HG03097 (cell line): ENCODE data around the gene OR5K3.

Experiments used
- ATAC-seq: cut with Tn5 transposase; IDR thresholded peaks from one replicate; pipeline ENCODE4 v1.9.1; 2021; ENCODE audit not compliant: unreplicated experiment, low FRiP score

The OR5K3 gene

DNA sequence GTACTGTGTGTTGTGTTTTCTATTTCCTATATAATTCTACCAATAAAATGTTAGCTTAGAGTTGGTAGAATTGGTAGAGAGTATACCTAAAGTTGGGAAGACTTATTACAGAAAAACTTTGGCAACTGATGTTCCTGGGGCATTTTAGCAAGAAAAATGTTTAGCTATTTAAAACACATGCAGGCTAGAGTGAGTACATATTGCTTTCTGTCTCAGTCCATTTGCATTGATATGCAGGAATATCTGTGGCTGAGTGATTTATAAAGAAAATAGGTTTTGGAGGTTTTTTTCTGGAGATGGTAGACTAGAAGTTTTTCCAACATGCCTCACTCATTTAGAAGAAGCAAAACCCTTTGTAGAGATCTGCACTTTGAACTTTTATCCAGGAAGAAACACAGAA lies 42.1 kb downstream of the OR5K3 start:
- no peak for ATAC-seq

DNA sequence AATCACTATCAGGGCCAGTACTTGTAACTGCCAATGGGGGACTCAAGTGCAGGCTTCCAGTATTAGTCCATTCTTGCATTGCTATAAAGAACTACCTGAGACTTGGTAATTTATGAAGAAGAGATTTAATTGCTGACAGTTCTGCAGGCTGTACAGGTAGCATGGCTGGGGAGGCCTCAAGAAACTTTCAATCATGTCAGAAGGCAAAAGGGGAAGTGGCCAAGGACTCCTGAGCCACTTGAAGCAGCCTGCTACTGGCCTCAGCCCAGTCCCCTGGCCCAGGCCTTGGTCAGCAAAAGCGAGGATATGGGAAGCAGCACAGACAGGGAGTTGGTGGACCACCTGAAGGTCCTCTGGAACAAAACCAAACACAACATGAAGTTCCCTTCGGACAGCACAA lies 43.3 kb downstream of the OR5K3 start:
- no peak for ATAC-seq

DNA sequence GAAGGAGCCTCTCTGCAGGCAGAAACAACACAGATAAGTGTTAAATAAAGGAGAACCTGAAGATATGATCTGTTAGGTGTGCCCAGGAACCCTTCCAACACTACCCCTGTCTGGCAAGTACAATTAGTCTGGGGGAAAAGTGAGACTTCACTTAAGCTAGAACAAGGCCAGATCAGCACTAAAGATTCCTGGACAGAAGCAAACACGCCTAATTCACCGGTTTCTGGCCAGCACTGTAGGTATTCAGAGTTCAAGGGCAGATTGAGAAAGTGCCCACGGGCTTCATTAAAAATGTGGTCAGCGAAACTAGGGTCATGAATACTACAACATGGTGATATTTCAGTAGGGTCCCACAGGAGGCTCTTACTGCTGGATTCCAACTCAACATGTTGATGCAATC lies 43.9 kb downstream of the OR5K3 start:
- ATAC-seq: no peak

DNA sequence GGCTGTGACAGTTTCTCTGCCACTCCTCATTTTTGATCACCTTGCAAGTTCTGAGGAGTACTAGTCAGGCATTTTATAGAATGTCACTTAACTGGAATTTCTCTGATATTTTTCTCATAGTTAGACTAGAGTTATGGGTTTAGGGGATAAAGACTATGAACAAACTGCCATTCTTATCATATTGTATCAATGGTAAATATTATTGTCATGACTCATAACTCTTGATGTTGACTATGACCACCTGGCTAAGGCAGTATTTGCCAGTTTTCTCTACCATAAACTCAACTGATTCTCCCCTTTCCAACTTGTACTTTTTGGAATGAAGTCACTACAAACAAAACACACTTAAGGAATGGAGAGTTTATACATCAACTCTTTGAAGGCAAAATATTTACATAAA lies 49.8 kb downstream of the OR5K3 start:
- no peak for ATAC-seq
